Naive thymus-derived CD4-positive, alpha-beta T cell (primary cell): ENCODE results near the gene FNDC3B. TPM values are rescaled to one million over a fixed set of nuclear protein-coding genes. Genes with fewer than 3 reads are reported as not detected.

ENCODE experiments used
- ATAC-seq: fragments of 150-1000 bp; cut with Tn5 transposase; 2 replicates; pipeline ENCODE4 v1.10.0; 2021; ENCODE audit warnings: mild to moderate bottlenecking, moderate library complexity
- CTCF ChIA-PET: fragments of 350-600 bp; sonication (Branson Sonifier 250); formaldehyde crosslinking; loops from one replicate; lab custom pipeline; 2021; ENCODE audit warnings: antibody characterized with exemption; lab: Charles Lee
- POLR2A ChIA-PET: fragments of 350-600 bp; sonication (Branson Sonifier 250); formaldehyde crosslinking; loops from one replicate; lab custom pipeline; 2021; ENCODE audit warnings: antibody characterized with exemption, inconsistent platforms; lab: Charles Lee
- DNase-seq, 9 donors: peaks; one replicate each; pipeline versions ENCODE4 v3.0.0 to v3.0.0-alpha.2; 2020 to 2022; ENCODE audit warnings: mixed read lengths in 1 of 9
- H3K27ac ChIP-seq: one replicate; pipeline ENCODE4 v1.7.0; 2013; ENCODE audit warnings: mild to moderate bottlenecking, low read depth, low read length, moderate library complexity
- H3K27me3 ChIP-seq, 2 donors: one replicate each; pipeline ENCODE4 v1.7.0; 2013; ENCODE audit warnings: low read length in 2 of 2, mild to moderate bottlenecking in 2 of 2, moderate library complexity in 2 of 2; ENCODE audit not compliant: control insufficient read depth in 2 of 2, insufficient read depth in 2 of 2
- H3K36me3 ChIP-seq, 3 experiments: 1 replicate in 2 of 3; 2 replicates in 1 of 3; pipeline ENCODE4 v1.7.0; 2013; ENCODE audit warnings: low read length in 3 of 3, mild to moderate bottlenecking in 3 of 3, moderate library complexity in 1 of 3; ENCODE audit not compliant: insufficient read depth in 3 of 3, control insufficient read depth in 2 of 3
- H3K4me1 ChIP-seq, 2 donors: one replicate each; pipeline ENCODE4 v1.7.0; 2013; ENCODE audit warnings: low read length in 2 of 2, mild to moderate bottlenecking in 2 of 2, moderate library complexity in 1 of 2; ENCODE audit not compliant: control insufficient read depth in 2 of 2, insufficient read depth in 2 of 2
- H3K4me3 ChIP-seq: 2 replicates; pipeline ENCODE4 v1.7.0; 2013; ENCODE audit warnings: mild to moderate bottlenecking, low read length
- H3K9me3 ChIP-seq, 3 experiments: 1 replicate in 2 of 3; 2 replicates in 1 of 3; pipeline ENCODE4 v1.7.0; 2013; ENCODE audit warnings: low read length in 3 of 3; ENCODE audit not compliant: control insufficient read depth in 2 of 3
- H3K27ac Mint-ChIP-seq, 9 donors: one replicate each; pipeline ENCODE4 v1.8.0; 2020 to 2022; ENCODE audit warnings: mixed read lengths in 9 of 9, mild to moderate bottlenecking in 8 of 9, moderate library complexity in 5 of 9, inconsistent platforms in 2 of 9
- H3K27me3 Mint-ChIP-seq, 5 donors: one replicate each; pipeline ENCODE4 v1.8.0; 2021 to 2022; ENCODE audit warnings: mixed read lengths in 5 of 5, mild to moderate bottlenecking in 1 of 5
- H3K36me3 Mint-ChIP-seq, 5 donors: one replicate each; pipeline ENCODE4 v1.8.0; 2020 to 2022; ENCODE audit warnings: mixed read lengths in 5 of 5, mild to moderate bottlenecking in 3 of 5, inconsistent platforms in 1 of 5
- H3K4me1 Mint-ChIP-seq, 7 donors: one replicate each; pipeline ENCODE4 v1.8.0; 2020 to 2022; ENCODE audit warnings: mixed read lengths in 7 of 7, mild to moderate bottlenecking in 3 of 7, inconsistent platforms in 1 of 7
- H3K4me3 Mint-ChIP-seq, 10 donors: one replicate each; pipeline ENCODE4 v1.8.0; 2020 to 2022; ENCODE audit warnings: mild to moderate bottlenecking in 10 of 10, mixed read lengths in 10 of 10, moderate library complexity in 6 of 10, inconsistent platforms in 2 of 10
- H3K9me3 Mint-ChIP-seq, 11 donors: one replicate each; pipeline ENCODE4 v1.8.0; 2020 to 2022; ENCODE audit warnings: mixed read lengths in 11 of 11, mild to moderate bottlenecking in 4 of 11, inconsistent platforms in 1 of 11, moderate library complexity in 1 of 11
- intact Hi-C, 2 donors: fragments of 100-400 bp; cut with micrococcal nuclease; formaldehyde crosslinking; loops; one replicate each; pipeline ENCODE4 v1.15.1; 2023
- polyA plus RNA-seq, 2 donors: library from polyadenylated mRNA; unstranded; fragments of 300-500 nt; fragmentation: Illumina TruSeq; gene quantifications; one replicate each; pipeline ENCODE4 v1.2.3, GENCODE V29; 2021
- total RNA-seq, 6 experiments: library from RNA in 5 of 6; stranded (reverse) in 5 of 6; gene quantifications; 1 replicate in 5 of 6; 2 replicates in 1 of 6; pipeline ENCODE4 v1.2.3 and lab custom pipeline; 2021 to 2026

The FNDC3B gene
- total and polyA plus RNA-seq, 7 experiments from 2014 or later: 8.6 to 78.6 (median 25.6) TPM

GRCh38 chr3:172096881-172097420 is 57.6 kb downstream of the FNDC3B start:
- ChIA-PET POLR2A (interaction anchor here (0.9 kb wide), 1 partner anchor 10 kb away, joined by 4 read pairs; no protein-coding TSS in a partner anchor), CTCF (interaction anchor here (0.6 to 1.2 kb wide), 2 partner anchors 9 to 54 kb away, joined by 3 read pairs; no protein-coding TSS in a partner anchor)

GRCh38 chr3:172097585-172097984 is 58.2 kb downstream of the FNDC3B start:
- CTCF ChIA-PET: interaction anchor here (1.2 kb wide), 1 partner anchor 10 kb away, joined by 3 read pairs; no protein-coding TSS in a partner anchor
- Histone ChIP-seq H3K4me3 (no peak overlapping the region), H3K27me3 (no peaks in the 10 kb centered on the region), H3K36me3 (no peaks in the 10 kb centered on the region), H3K4me1 (peaks cover 7 to 44% of the 10 kb centered on the region in 2 donors), H3K9me3 (no peaks in the 10 kb centered on the region), H3K27ac (no peak overlapping the region)
- H3K27ac Mint-ChIP-seq: no peak overlapping the region
- DNase-seq (no peak), ATAC-seq (no peak)
- peaks cover 44 to 84% (median 77%) of the 10 kb centered on the region in 7 donors for H3K4me1 Mint-ChIP-seq
- H3K27me3 Mint-ChIP-seq: peaks cover 0 to 4% (median 0%) of the 10 kb centered on the region in 5 donors
- peaks cover 0 to 13% (median 4%) of the 10 kb centered on the region in 5 donors for H3K36me3 Mint-ChIP-seq
- POLR2A ChIA-PET: interaction anchor here (0.9 kb wide), 1 partner anchor 9 kb away, joined by 4 read pairs; no protein-coding TSS in a partner anchor
- H3K9me3 Mint-ChIP-seq: peaks cover 0 to 5% (median 0%) of the 10 kb centered on the region in 11 donors
- H3K4me3 Mint-ChIP-seq: no peak overlapping the region
- intact Hi-C loops: loop anchor here in 1 of 2 donors (1.0 kb wide), 1 partner anchor 9 kb away; no protein-coding TSS in a partner anchor

More at GRCh38 chr3:172096881-172097420, 57.6 kb downstream of the FNDC3B start:
- DNase-seq (no peak), ATAC-seq (peak; percentile 57)
- peak overlapping the region in 4 of 10 donors; percentile 51 to 65 (median 57) for H3K4me3 Mint-ChIP-seq
- no peak overlapping the region for H3K27ac ChIP-seq
- no peaks in the 10 kb centered on the region for H3K36me3 ChIP-seq
- peaks cover 0 to 12% (median 7%) of the 10 kb centered on the region in 5 donors for H3K36me3 Mint-ChIP-seq
- no peaks in the 10 kb centered on the region for H3K9me3 ChIP-seq
- H3K4me3 ChIP-seq: no peak overlapping the region
- H3K27me3 Mint-ChIP-seq: peaks cover 0 to under 1% (median 0%) of the 10 kb centered on the region in 5 donors
- intact Hi-C loops: loop anchor here in 1 of 2 donors (1.0 kb wide), 1 partner anchor 9 kb away; no protein-coding TSS in a partner anchor
- H3K27ac Mint-ChIP-seq: peak overlapping the region in 2 of 9 donors; percentile 19 to 49
- peaks cover under 1 to 38% of the 10 kb centered on the region in 2 donors for H3K4me1 ChIP-seq
- H3K4me1 Mint-ChIP-seq: peaks cover 38 to 82% (median 71%) of the 10 kb centered on the region in 7 donors
- no peaks in the 10 kb centered on the region for H3K27me3 ChIP-seq
- peaks cover 0 to 5% (median 0%) of the 10 kb centered on the region in 11 donors for H3K9me3 Mint-ChIP-seq

GRCh38 chr3:172098698-172099494 is 59.5 kb downstream of the FNDC3B start:
- Histone ChIP-seq H3K27ac (no peak overlapping the region), H3K4me3 (no peak overlapping the region), H3K27me3 (no peaks in the 10 kb centered on the region), H3K9me3 (no peaks in the 10 kb centered on the region), H3K36me3 (no peaks in the 10 kb centered on the region), H3K4me1 (peaks cover 15 to 55% of the 10 kb centered on the region in 2 donors)
- ATAC-seq: no peak
- H3K27ac Mint-ChIP-seq: peak overlapping the region in 5 of 9 donors; percentile 3 to 66 (median 10)
- ChIA-PET CTCF (no interaction called here), POLR2A (no interaction called here)
- peaks cover 0 to 5% (median 0%) of the 10 kb centered on the region in 11 donors for H3K9me3 Mint-ChIP-seq
- peaks cover 0 to 4% (median 0%) of the 10 kb centered on the region in 5 donors for H3K27me3 Mint-ChIP-seq
- peaks cover 0 to 13% (median 4%) of the 10 kb centered on the region in 5 donors for H3K36me3 Mint-ChIP-seq
- DNase-seq: no peak
- intact Hi-C loops: no loop called here
- H3K4me1 Mint-ChIP-seq: peaks cover 57 to 96% (median 90%) of the 10 kb centered on the region in 7 donors
- peak overlapping the region in 7 of 10 donors; percentile 7 to 54 (median 13) for H3K4me3 Mint-ChIP-seq

GRCh38 chr3:172099495-172099808 is 60.1 kb downstream of the FNDC3B start:
- no peak for ATAC-seq
- Histone ChIP-seq H3K36me3 (no peaks in the 10 kb centered on the region), H3K27ac (no peak overlapping the region), H3K4me1 (peaks cover 15 to 60% of the 10 kb centered on the region in 2 donors), H3K4me3 (no peak overlapping the region), H3K9me3 (no peaks in the 10 kb centered on the region), H3K27me3 (no peaks in the 10 kb centered on the region)
- Mint-ChIP-seq H3K27me3 (peaks cover 0 to 6% (median 0%) of the 10 kb centered on the region in 5 donors), H3K36me3 (peaks cover 0 to 11% (median 4%) of the 10 kb centered on the region in 5 donors), H3K27ac (peak overlapping the region in 5 of 9 donors; percentile 3 to 66 (median 10)), H3K9me3 (peaks cover 0 to 5% (median 0%) of the 10 kb centered on the region in 11 donors), H3K4me3 (peak overlapping the region in 8 of 10 donors; percentile 7 to 54 (median 12)), H3K4me1 (peaks cover 60 to 98% (median 92%) of the 10 kb centered on the region in 7 donors)
- DNase-seq: no peak
- ChIA-PET CTCF (no interaction called here), POLR2A (no interaction called here)
- intact Hi-C loops: no loop called here

GRCh38 chr3:172100482-172100881 is 61.1 kb downstream of the FNDC3B start:
- CTCF ChIA-PET: interaction anchor here (0.9 kb wide), 1 partner anchor 65 kb away, joined by 3 read pairs; no protein-coding TSS in a partner anchor

More at GRCh38 chr3:172100482-172100881, 61.1 kb downstream of the FNDC3B start:
- no peak overlapping the region for H3K27ac ChIP-seq
- no peaks in the 10 kb centered on the region for H3K36me3 ChIP-seq
- H3K4me1 Mint-ChIP-seq: peaks cover 57 to 98% (median 92%) of the 10 kb centered on the region in 7 donors
- DNase-seq: no peak
- H3K9me3 ChIP-seq: no peaks in the 10 kb centered on the region
- ATAC-seq: no peak
- peak overlapping the region in 4 of 9 donors; percentile 33 to 92 (median 86) for H3K27ac Mint-ChIP-seq
- peak overlapping the region in 2 of 10 donors; percentile 76 to 81 for H3K4me3 Mint-ChIP-seq
- peaks cover 0 to 14% (median 3%) of the 10 kb centered on the region in 5 donors for H3K36me3 Mint-ChIP-seq
- intact Hi-C loops: loop anchor here (5.0 to 10.0 kb wide), 7 partner anchors 232 to 1746 kb away; partner anchors contain the start of genes ECT2 (in 1 of the 2), SKIL (in 1 of the 2) and TNIK (in 1 of the 2)
- H3K4me3 ChIP-seq: no peak overlapping the region
- peaks cover 0 to 5% (median 0%) of the 10 kb centered on the region in 11 donors for H3K9me3 Mint-ChIP-seq
- POLR2A ChIA-PET: interaction anchor here (0.5 kb wide), 2 partner anchors 569 to 1746 kb away, joined by 3 read pairs; no protein-coding TSS in a partner anchor
- H3K4me1 ChIP-seq: peaks cover 15 to 66% of the 10 kb centered on the region in 2 donors
- peaks cover 0 to 7% (median 0%) of the 10 kb centered on the region in 5 donors for H3K27me3 Mint-ChIP-seq
- no peaks in the 10 kb centered on the region for H3K27me3 ChIP-seq
